ENCODE results near the gene CLSTN2. TPM values are rescaled to one million over a fixed set of nuclear protein-coding genes. Genes with fewer than 3 reads are reported as not detected.

The CLSTN2 gene
- total and polyA plus RNA-seq, 2 of the 13 experiments (the other 11 are each of a cell fraction or from before 2014, with no cell fraction given): not detected

DNA sequence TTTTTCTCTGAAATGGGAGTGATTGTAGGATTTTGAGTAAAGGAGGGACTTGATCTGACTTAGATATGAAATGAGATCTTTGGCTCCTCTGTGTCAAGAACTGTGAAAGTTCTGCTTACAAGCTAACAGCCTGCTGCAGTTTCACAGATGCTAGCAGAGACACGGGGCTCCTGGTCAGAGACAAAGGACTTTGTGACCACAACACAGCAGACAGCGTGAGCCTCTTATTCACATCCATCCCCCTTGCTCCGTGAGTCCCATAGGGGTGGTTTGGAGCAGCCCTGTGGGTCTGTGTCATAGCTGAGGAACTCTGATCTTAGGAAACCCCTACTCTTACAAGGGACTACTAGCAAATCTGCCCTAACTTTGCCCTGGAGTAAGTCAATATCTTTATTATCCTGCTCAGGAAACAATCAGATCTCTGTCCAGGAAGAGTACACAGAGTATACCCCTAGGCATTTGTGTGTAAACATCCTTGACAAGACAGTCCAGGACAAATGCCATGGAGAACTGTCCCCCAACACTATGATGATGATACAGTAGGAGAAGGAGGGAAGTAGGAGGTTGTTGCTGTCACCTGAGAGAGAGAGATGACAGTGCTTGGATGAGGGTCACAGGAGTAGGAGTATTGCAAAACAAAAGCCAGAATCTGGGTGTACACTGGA, 80.0 kb downstream of the CLSTN2 start (continued):
- TF ChIP-seq, protein P1, sequence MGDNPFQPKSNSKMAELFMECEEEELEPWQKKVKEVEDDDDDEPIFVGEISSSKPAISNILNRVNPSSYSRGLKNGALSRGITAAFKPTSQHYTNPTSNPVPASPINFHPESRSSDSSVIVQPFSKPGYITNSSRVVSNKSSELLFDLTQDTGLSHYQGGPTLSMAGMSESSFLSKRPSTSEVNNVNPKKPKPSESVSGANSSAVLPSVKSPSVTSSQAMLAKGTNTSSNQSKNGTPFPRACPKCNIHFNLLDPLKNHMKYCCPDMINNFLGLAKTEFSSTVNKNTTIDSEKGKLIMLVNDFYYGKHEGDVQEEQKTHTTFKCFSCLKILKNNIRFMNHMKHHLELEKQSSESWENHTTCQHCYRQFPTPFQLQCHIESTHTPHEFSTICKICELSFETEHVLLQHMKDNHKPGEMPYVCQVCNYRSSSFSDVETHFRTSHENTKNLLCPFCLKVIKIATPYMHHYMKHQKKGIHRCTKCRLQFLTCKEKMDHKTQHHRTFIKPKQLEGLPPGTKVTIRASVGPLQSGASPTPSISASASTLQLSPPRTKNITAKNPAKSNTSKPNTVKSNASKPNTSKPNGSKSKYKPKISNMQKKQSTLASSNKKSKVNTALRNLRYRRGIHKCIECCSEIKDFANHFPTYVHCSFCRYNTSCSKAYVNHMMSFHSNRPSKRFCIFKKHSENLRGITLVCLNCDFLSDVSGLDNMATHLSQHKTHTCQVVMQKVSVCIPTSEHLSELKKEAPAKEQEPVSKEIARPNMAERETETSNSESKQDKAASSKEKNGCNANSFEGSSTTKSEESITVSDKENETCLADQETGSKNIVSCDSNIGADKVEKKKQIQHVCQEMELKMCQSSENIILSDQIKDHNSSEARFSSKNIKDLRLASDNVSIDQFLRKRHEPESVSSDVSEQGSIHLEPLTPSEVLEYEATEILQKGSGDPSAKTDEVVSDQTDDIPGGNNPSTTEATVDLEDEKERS (CRISPR knock-in tag; IDR thresholded peaks at IDR 0.05): no peak
- TF ChIP-seq, protein P2, sequence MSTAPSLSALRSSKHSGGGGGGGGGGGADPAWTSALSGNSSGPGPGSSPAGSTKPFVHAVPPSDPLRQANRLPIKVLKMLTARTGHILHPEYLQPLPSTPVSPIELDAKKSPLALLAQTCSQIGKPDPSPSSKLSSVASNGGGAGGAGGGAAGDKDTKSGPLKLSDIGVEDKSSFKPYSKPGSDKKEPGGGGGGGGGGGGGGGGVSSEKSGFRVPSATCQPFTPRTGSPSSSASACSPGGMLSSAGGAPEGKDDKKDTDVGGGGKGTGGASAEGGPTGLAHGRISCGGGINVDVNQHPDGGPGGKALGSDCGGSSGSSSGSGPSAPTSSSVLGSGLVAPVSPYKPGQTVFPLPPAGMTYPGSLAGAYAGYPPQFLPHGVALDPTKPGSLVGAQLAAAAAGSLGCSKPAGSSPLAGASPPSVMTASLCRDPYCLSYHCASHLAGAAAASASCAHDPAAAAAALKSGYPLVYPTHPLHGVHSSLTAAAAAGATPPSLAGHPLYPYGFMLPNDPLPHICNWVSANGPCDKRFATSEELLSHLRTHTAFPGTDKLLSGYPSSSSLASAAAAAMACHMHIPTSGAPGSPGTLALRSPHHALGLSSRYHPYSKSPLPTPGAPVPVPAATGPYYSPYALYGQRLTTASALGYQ (CRISPR knock-in tag; IDR thresholded peaks at IDR 0.05): no peak
- TF ChIP-seq GATA4 (IDR thresholded peaks at IDR 0.05; ENCODE audit: borderline replicate concordance, low read depth) (no peak), MED1 (CRISPR knock-in tag; IDR thresholded peaks at IDR 0.05) (no peak)

DNA sequence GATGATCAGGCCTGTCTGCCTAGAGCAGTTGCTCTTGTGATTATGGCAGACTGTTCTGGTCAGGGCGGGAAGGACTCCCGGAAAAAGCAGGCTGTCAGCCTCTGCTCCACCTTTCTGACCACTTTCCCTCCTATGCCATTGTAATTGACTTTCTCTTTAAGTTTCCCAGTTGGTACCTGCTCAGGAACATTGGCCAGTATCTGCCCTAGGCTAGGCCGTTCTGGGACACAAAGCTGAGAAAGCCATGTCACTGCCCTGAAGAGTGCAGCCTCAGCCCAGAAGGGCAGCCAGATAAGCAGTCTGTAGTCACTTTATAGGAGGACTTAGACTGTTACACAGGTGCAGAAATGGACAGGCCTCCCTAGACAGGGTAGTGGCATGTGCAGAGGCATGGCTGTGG, 80.8 kb downstream of the CLSTN2 start:
- ATAC-seq (no peak), DNase-seq (ENCODE audit: low spot score) (no peak), FAIRE-seq (no peak)
- no peaks in the 10 kb centered on the region for H3K36me3 ChIP-seq (replicated peaks in 1 of 2; ENCODE audit: control insufficient read depth in 1 of 2, insufficient read depth in 2 of 2, low read length in 2 of 2)
- in situ Hi-C loops (cut with HindIII; ENCODE audit: extremely low pct_ligation_motif_present, low pct_unique_long_range_greater_than_20kb): no loop called here
- H3K27me3 ChIP-seq (ENCODE audit: control insufficient read depth in 1 of 2, insufficient read depth in 2 of 2, low read length in 2 of 2): no peaks in the 10 kb centered on the region; a peak in 1 of 5 replicates
- no peaks in the 10 kb centered on the region for H3K4me1 ChIP-seq (ENCODE audit: insufficient read depth, low read length)
- CTCF ChIA-PET (ENCODE audit: low intra/inter-chr PET ratio, low total read pairs): no interaction called here
- H2AFZ ChIP-seq (ENCODE audit: low read length): no peak overlapping the region
- no peak overlapping the region for H3K9ac ChIP-seq (ENCODE audit: insufficient read depth, low read depth, low read length)
- H4K20me1 ChIP-seq (ENCODE audit: insufficient read depth, low read length): no peaks in the 10 kb centered on the region
- H3K4me3 ChIP-seq (replicated peaks in 1 of 3; ENCODE audit: insufficient read depth in 1 of 3, low read depth in 2 of 3, low read length in 3 of 3): no peak overlapping the region
- H3K9me3 ChIP-seq (ENCODE audit: low read length): no peaks in the 10 kb centered on the region
- H3K4me2 ChIP-seq (ENCODE audit: low read depth, low read length): no peak overlapping the region
- H3K79me2 ChIP-seq (ENCODE audit: insufficient read depth, low read length): no peaks in the 10 kb centered on the region
- intact Hi-C loops (cut with micrococcal nuclease; ENCODE audit: unreplicated experiment): no loop called here
- no TSS peak for BruUV-seq (replicated peaks)
- TF ChIP-seq RFX3 (CRISPR knock-in tag; IDR thresholded peaks at IDR 0.05): no peak
- TF ChIP-seq MTF2 (CRISPR knock-in tag; IDR thresholded peaks at IDR 0.05; ENCODE audit: borderline replicate concordance): no peak
- no peak for TF ChIP-seq ZNF430 (CRISPR knock-in tag; IDR thresholded peaks at IDR 0.05)
- no peak for TF ChIP-seq HNRNPUL1 (IDR thresholded peaks at IDR 0.05; ENCODE audit: low read depth, low read length)
- TF ChIP-seq, protein P3, sequence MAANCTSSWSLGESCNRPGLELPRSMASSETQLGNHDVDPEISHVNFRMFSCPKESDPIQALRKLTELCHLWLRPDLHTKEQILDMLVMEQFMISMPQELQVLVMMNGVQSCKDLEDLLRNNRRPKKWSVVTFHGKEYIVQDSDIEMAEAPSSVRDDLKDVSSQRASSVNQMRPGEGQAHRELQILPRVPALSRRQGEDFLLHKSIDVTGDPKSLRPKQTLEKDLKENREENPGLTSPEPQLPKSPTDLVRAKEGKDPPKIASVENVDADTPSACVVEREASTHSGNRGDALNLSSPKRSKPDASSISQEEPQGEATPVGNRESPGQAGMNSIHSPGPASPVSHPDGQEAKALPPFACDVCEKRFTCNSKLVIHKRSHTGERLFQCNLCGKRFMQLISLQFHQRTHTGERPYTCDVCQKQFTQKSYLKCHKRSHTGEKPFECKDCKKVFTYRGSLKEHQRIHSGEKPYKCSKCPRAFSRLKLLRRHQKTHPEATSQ (CRISPR knock-in tag; IDR thresholded peaks at IDR 0.05; ENCODE audit: borderline replicate concordance): no peak
- TF ChIP-seq ZNF589 (CRISPR knock-in tag; conservative IDR thresholded peaks at IDR 0.05): no peak
- no peak for TF ChIP-seq ZNF12 (CRISPR knock-in tag; IDR thresholded peaks at IDR 0.05)
- POLR2A ChIA-PET: no interaction called here
- 2% methylated on average over 3 of the region's 3 CpGs for WGBS (ENCODE audit: low lambda C conversion rate)
- H3K27ac ChIP-seq (ENCODE audit: extremely low read length, insufficient read depth, low read length): no peak overlapping the region
